GM12878 (cell line): ENCODE measurements around the gene FBXW8. TPM values are rescaled to one million over a fixed set of nuclear protein-coding genes. Genes with fewer than 3 reads are reported as not detected.

ENCODE experiments used
- ATAC-seq: fragments of 200-7000 bp; cut with Tn5 transposase; 3 replicates; pipeline ENCODE4 v1.9.1; 2020; ENCODE audit warnings: mild to moderate bottlenecking, moderate library complexity
- BruUV-seq: library from RNA; stranded (reverse); fragments of 400-500 nt; replicated peaks from 2 replicates; lab custom pipeline; 2021; lab: Mats Ljungman, UMichigan
- CTCF ChIA-PET: fragments of 300-600 bp; sonication (Branson Sonifier 250); formaldehyde crosslinking; extraction: SDS; loops from one replicate; lab custom pipeline; 2021; ENCODE audit warnings: inconsistent platforms; lab: Yijun Ruan, JAX
- POLR2A ChIA-PET: fragments of 350-600 bp; formaldehyde crosslinking; extraction: SDS; loops from one replicate; lab custom pipeline; 2021; ENCODE audit warnings: inconsistent platforms; lab: Charles Lee
- RAD21 ChIA-PET: fragments of 300-600 bp; sonication (Branson Sonifier 250); formaldehyde crosslinking; loops from one replicate; lab custom pipeline; 2023; ENCODE audit warnings: antibody characterized with exemption; ENCODE audit not compliant: unreplicated experiment; lab: Charles Lee
- SMC1A ChIA-PET: fragments of 300-600 bp; sonication (Branson Sonifier 250); formaldehyde crosslinking; loops from one replicate; lab custom pipeline; 2023; ENCODE audit not compliant: unreplicated experiment, uncharacterized antibody; lab: Charles Lee
- DNase-seq: peaks from one replicate; pipeline ENCODE4 v3.0.0-alpha.2; 2011; ENCODE audit warnings: low read depth, low spot score
- FAIRE-seq: peaks from 3 replicates; lab custom pipeline; 2011; peaks lifted over from hg19 to GRCh38; lab: Jason Lieb, UNC
- H2AFZ ChIP-seq: 2 replicates; pipeline ENCODE4 v1.6.0; 2011; ENCODE audit warnings: low read depth, low read length, control low read depth; ENCODE audit not compliant: control insufficient read depth
- H3K27ac ChIP-seq: 2 replicates; pipeline ENCODE4 v1.5.1; 2011; ENCODE audit warnings: control low read depth; ENCODE audit not compliant: control insufficient read depth, insufficient read depth
- H3K27me3 ChIP-seq, 2 experiments: replicated peaks in 1 of 2; 2 replicates each; pipeline versions ENCODE4 v1.6.0 to v1.6.1; 2011; ENCODE audit warnings: low read length in 1 of 2; ENCODE audit not compliant: control insufficient read depth in 2 of 2, insufficient read depth in 2 of 2
- H3K36me3 ChIP-seq, 2 experiments: 2 replicates each; pipeline ENCODE4 v1.5.1; 2011; ENCODE audit warnings: low read length in 1 of 2; ENCODE audit not compliant: control insufficient read depth in 2 of 2, insufficient read depth in 2 of 2
- H3K4me1 ChIP-seq: 2 replicates; pipeline ENCODE4 v1.6.1; 2011; ENCODE audit warnings: mild to moderate bottlenecking, low read length, moderate library complexity, mixed read lengths; ENCODE audit not compliant: control insufficient read depth, insufficient read depth
- H3K4me2 ChIP-seq: 2 replicates; pipeline ENCODE4 v1.6.0; 2011; ENCODE audit warnings: control low read depth; ENCODE audit not compliant: control insufficient read depth, insufficient read depth
- H3K4me3 ChIP-seq: fragments of 200-600 bp; sonication (generic); 2 replicates; pipeline ENCODE4 v1.5.1; 2016
- H3K79me2 ChIP-seq: 2 replicates; pipeline ENCODE4 v1.6.0; 2011; ENCODE audit warnings: low read length; ENCODE audit not compliant: control insufficient read depth, insufficient read depth
- H3K9ac ChIP-seq: 2 replicates; pipeline ENCODE4 v1.8.0; 2011; ENCODE audit warnings: low read length, control low read depth, mixed read lengths; ENCODE audit not compliant: control insufficient read depth, insufficient read depth
- H3K9me3 ChIP-seq: replicated peaks from 3 replicates; pipeline ENCODE4 v1.5.1; 2011; ENCODE audit warnings: mild to moderate bottlenecking, low read length; ENCODE audit not compliant: control insufficient read depth, insufficient read depth
- H4K20me1 ChIP-seq: 2 replicates; pipeline ENCODE4 v1.6.0; 2011; ENCODE audit not compliant: control insufficient read depth, insufficient read depth
- BRCA1 ChIP-seq: IDR thresholded peaks from 2 replicates; pipeline ENCODE4 v1.6.1; 2011; ENCODE audit warnings: low read depth, low read length, improper control_type of control experiment
- EP300 ChIP-seq, 2 experiments: fragments of 150-350 bp in 1 of 2; IDR thresholded peaks; 2 replicates each; pipeline ENCODE4 v1.6.1; 2011 to 2012; ENCODE audit warnings: low read depth in 2 of 2, low read length in 2 of 2, borderline replicate concordance in 1 of 2, improper control_type of control experiment in 1 of 2, inconsistent platforms in 1 of 2; ENCODE audit not compliant: control insufficient read depth in 1 of 2
- IKZF1 ChIP-seq: fragments of 450-650 bp; conservative IDR thresholded peaks from 2 replicates; pipeline ENCODE4 v1.6.1; 2017; ENCODE audit warnings: antibody characterized with exemption, mild to moderate bottlenecking
- NFXL1 ChIP-seq: fragments of 450-650 bp; IDR thresholded peaks from 2 replicates; pipeline ENCODE4 v1.6.1; 2017; ENCODE audit warnings: antibody characterized with exemption, mild to moderate bottlenecking, borderline replicate concordance
- PML ChIP-seq: IDR thresholded peaks from 2 replicates; pipeline ENCODE4 v1.6.1; 2012; ENCODE audit warnings: low read length, inconsistent platforms
- SMAD1 ChIP-seq: fragments of 450-650 bp; IDR thresholded peaks from 2 replicates; pipeline ENCODE4 v1.6.1; 2018; ENCODE audit warnings: mild to moderate bottlenecking, low read depth; ENCODE audit not compliant: partially characterized antibody
- STAT1 ChIP-seq: fragments of 450-650 bp; conservative IDR thresholded peaks from 2 replicates; pipeline ENCODE4 v1.6.1; 2014; ENCODE audit warnings: antibody characterized with exemption, mild to moderate bottlenecking
- TARDBP ChIP-seq: IDR thresholded peaks from 2 replicates; pipeline ENCODE4 v1.6.1; 2016; ENCODE audit warnings: borderline replicate concordance
- TBL1XR1 ChIP-seq: IDR thresholded peaks from 2 replicates; pipeline ENCODE4 v1.6.1; 2012; ENCODE audit warnings: low read depth, low read length, improper control_type of control experiment
- YBX1 ChIP-seq: fragments of 450-650 bp; IDR thresholded peaks from 2 replicates; pipeline ENCODE4 v1.6.1; 2016; ENCODE audit warnings: antibody characterized with exemption
- ZNF207 ChIP-seq: fragments of 450-650 bp; IDR thresholded peaks from 2 replicates; pipeline ENCODE4 v1.6.1; 2014; ENCODE audit warnings: antibody characterized with exemption, mild to moderate bottlenecking, borderline replicate concordance
- ZNF384 ChIP-seq: IDR thresholded peaks from 2 replicates; pipeline ENCODE4 v1.6.1; 2012; ENCODE audit warnings: low read depth, mild to moderate bottlenecking, low read length, improper control_type of control experiment, borderline replicate concordance
- WGBS: methylation state at CpG from one replicate; pipeline ENCODE4 v1.1.6; 2016; ENCODE audit warnings: low lambda C conversion rate; ENCODE audit not compliant: insufficient replicate concordance, insufficient coverage; ENCODE audit errors: missing lambda C conversion rate; 5-methylcytosine and 5-hydroxymethylcytosine counted together
- in situ Hi-C: fragments of 300-500 bp; cut with MboI; formaldehyde crosslinking; loops from 9 replicates; pipeline ENCODE4 v1.14.3; 2018; ENCODE audit warnings: mixed read lengths
- intact Hi-C: fragments of 100-400 bp; cut with micrococcal nuclease; formaldehyde crosslinking; loops from one replicate; pipeline ENCODE4 v1.14.2; 2022; ENCODE audit not compliant: unreplicated experiment
- polyA plus RNA-seq, 11 experiments: library from polyadenylated mRNA; depleted of rRNA in 4 of 11; unstranded in 6 of 11; stranded (reverse) in 5 of 11; fragments of >200 nt; fragmentation: Nextera tagmentation in 4 of 11; fragmentation: Illumina TruSeq in 1 of 11; extraction: Ambion mirVana in 4 of 11; extraction: Trizol in 1 of 11; gene quantifications; 1 replicate in 1 of 11; 2 replicates in 10 of 11; pipeline versions ENCODE4 v1.2.1 to v1.2.3, GENCODE V29; 2011 to 2016; ENCODE audit warnings: inconsistent platforms in 2 of 11, missing spikeins in 2 of 11, low read depth in 1 of 11
- total RNA-seq, 4 experiments: library from RNA; depleted of rRNA in 3 of 4; stranded (reverse); fragments of >200 nt in 3 of 4; fragmentation: Illumina TruSeq in 1 of 4; extraction: Trizol in 1 of 4; gene quantifications; 2 replicates each; pipeline versions ENCODE4 v1.2.1 to v1.2.3, GENCODE V29; 2013 to 2021
- TF ChIP-seq, protein P1 (sequence below): IDR thresholded peaks from 2 replicates; pipeline ENCODE4 v1.6.1; 2011; ENCODE audit warnings: borderline replicate concordance, low read depth, mild to moderate bottlenecking, moderate library complexity, mixed read lengths, low read length; ENCODE audit not compliant: insufficient read depth; ENCODE audit errors: extremely low read length
- TF ChIP-seq, protein P2 (sequence below): IDR thresholded peaks from 2 replicates; pipeline ENCODE4 v1.6.1; 2011; ENCODE audit warnings: mild to moderate bottlenecking, low read depth, low read length, moderate library complexity; ENCODE audit not compliant: insufficient replicate concordance
- TF ChIP-seq, protein P3 (sequence below): fragments of 450-650 bp; IDR thresholded peaks from 2 replicates; pipeline ENCODE4 v1.6.1; 2017; ENCODE audit warnings: mild to moderate bottlenecking, moderate library complexity

Gene FBXW8
- total and polyA plus RNA-seq, 10 of the 15 experiments (the other 5 are each of a cell fraction or from before 2014, with no cell fraction given) = 0.49 to 7.5 (median 4.4) TPM

DNA sequence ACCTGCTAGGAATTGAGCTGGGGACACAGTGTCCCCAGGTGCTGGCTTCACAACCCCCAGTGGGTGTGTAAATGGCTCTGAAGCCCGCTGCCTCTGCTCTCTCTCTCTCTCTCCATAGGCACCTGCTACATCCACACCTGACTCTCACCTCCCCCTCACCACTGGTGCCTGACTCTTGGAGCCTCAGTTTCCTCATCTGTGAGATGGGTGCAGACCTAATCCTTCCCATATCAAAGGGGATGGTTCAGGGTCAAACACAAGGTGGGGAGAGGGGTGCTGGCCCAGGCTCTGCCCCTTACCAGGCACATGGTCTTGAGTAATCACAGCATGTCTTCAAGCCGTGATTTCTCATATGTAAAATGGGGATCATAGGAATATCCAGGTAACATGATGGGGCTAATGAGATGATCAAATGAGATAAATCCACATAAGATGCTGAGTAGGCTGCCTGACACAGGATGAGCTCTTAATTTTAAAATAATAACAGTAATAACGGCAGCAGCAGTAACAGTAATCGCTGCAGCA is 150.9 kb downstream of the FBXW8 start (continued):
- TF ChIP-seq IKZF1 = no peak
- no peak for TF ChIP-seq TARDBP
- no peak for TF ChIP-seq TBL1XR1
- TF ChIP-seq PML = no peak
- TF ChIP-seq STAT1 = no peak
- TF ChIP-seq, protein P1, sequence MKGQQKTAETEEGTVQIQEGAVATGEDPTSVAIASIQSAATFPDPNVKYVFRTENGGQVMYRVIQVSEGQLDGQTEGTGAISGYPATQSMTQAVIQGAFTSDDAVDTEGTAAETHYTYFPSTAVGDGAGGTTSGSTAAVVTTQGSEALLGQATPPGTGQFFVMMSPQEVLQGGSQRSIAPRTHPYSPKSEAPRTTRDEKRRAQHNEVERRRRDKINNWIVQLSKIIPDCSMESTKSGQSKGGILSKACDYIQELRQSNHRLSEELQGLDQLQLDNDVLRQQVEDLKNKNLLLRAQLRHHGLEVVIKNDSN = no peak
- TF ChIP-seq ZNF384 = no peak
- TF ChIP-seq SMAD1 = no peak
- TF ChIP-seq NFXL1 = no peak

DNA sequence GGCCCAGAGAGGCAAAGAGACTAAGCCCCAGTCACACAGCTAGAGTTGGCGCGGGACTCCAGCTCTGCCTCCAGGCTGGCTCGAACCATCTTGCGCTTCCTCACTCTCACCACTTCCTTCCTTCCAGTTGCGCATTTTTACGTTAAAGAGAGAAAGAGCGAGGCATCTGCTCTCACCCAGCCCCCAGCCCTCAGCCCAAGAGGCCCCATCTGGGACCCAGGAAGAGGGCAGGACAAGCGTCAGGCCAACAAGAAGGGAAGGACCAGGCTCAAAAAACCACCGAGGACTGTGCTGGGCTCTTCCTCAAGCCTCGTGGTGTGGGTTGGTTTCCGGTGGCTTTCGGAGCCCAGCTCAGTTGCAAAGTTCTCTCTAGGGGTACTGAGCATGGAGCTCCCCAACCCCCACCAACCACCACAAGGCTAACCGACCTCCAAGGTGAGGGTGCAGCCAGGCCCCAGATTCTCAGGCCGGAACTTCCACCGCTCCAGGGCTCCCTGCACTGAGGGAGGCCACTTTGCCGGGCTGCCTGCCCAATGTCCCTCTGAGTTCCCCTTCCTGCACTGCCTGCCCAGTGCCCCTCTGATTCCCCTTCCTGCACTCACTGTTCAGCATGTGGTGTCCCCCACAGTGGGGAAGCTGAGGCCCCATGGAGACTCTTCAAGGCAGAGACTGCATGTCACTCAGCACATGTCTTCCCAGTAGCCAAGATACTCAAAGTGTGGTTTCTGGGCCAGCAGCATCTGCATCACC is 152.6 kb downstream of the FBXW8 start:
- SMC1A ChIA-PET = no interaction called here
- H3K4me1 ChIP-seq = peaks cover 19% of the 10 kb centered on the region
- H3K27me3 ChIP-seq = no peaks in the 10 kb centered on the region
- BruUV-seq = no TSS peak
- CTCF ChIA-PET = interaction anchor here (0.9 kb wide), 2 partner anchors 35 to 57 kb away, joined by 3 read pairs; no protein-coding TSS in a partner anchor
- peak overlapping the region; percentile 57 for H3K4me2 ChIP-seq
- H3K9ac ChIP-seq = peak overlapping the region; percentile 38
- H4K20me1 ChIP-seq = no peaks in the 10 kb centered on the region
- H3K36me3 ChIP-seq = no peaks in the 10 kb centered on the region
- intact Hi-C loops (no loop called here), in situ Hi-C loops (no loop called here)
- FAIRE-seq (peak; percentile 64), DNase-seq (peak; percentile 55), ATAC-seq (peak; percentile 78)
- WGBS = under 1% methylated on average over 16 of the region's 16 CpGs
- H3K27ac ChIP-seq = peak overlapping the region; percentile 57
- POLR2A ChIA-PET = interaction anchor here (0.5 kb wide), 1 partner anchor 8 kb away, joined by 5 read pairs; no protein-coding TSS in a partner anchor
- no peaks in the 10 kb centered on the region for H3K9me3 ChIP-seq
- peak overlapping the region; percentile 23; the same call in 1 of the 2 replicates for H3K4me3 ChIP-seq
- RAD21 ChIA-PET = no interaction called here
- peak overlapping the region; percentile 63 for H2AFZ ChIP-seq
- no peaks in the 10 kb centered on the region for H3K79me2 ChIP-seq
- TF ChIP-seq, protein P2, sequence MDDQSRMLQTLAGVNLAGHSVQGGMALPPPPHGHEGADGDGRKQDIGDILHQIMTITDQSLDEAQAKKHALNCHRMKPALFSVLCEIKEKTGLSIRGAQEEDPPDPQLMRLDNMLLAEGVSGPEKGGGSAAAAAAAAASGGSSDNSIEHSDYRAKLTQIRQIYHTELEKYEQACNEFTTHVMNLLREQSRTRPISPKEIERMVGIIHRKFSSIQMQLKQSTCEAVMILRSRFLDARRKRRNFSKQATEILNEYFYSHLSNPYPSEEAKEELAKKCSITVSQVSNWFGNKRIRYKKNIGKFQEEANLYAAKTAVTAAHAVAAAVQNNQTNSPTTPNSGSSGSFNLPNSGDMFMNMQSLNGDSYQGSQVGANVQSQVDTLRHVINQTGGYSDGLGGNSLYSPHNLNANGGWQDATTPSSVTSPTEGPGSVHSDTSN = no peak
- TF ChIP-seq EP300 (IDR thresholded peaks at IDR 0.05; ENCODE audit: borderline replicate concordance in 1 of 2, control insufficient read depth in 1 of 2, low read depth in 2 of 2, low read length in 2 of 2) = no peak
- TF ChIP-seq, protein P3, sequence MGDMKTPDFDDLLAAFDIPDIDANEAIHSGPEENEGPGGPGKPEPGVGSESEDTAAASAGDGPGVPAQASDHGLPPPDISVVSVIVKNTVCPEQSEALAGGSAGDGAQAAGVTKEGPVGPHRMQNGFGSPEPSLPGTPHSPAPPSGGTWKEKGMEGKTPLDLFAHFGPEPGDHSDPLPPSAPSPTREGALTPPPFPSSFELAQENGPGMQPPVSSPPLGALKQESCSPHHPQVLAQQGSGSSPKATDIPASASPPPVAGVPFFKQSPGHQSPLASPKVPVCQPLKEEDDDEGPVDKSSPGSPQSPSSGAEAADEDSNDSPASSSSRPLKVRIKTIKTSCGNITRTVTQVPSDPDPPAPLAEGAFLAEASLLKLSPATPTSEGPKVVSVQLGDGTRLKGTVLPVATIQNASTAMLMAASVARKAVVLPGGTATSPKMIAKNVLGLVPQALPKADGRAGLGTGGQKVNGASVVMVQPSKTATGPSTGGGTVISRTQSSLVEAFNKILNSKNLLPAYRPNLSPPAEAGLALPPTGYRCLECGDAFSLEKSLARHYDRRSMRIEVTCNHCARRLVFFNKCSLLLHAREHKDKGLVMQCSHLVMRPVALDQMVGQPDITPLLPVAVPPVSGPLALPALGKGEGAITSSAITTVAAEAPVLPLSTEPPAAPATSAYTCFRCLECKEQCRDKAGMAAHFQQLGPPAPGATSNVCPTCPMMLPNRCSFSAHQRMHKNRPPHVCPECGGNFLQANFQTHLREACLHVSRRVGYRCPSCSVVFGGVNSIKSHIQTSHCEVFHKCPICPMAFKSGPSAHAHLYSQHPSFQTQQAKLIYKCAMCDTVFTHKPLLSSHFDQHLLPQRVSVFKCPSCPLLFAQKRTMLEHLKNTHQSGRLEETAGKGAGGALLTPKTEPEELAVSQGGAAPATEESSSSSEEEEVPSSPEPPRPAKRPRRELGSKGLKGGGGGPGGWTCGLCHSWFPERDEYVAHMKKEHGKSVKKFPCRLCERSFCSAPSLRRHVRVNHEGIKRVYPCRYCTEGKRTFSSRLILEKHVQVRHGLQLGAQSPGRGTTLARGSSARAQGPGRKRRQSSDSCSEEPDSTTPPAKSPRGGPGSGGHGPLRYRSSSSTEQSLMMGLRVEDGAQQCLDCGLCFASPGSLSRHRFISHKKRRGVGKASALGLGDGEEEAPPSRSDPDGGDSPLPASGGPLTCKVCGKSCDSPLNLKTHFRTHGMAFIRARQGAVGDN = 0 out of 2 replicates have a peak, but pooled peaks have one; percentile 26
- TF ChIP-seq YBX1 = no peak
- no peak for TF ChIP-seq BRCA1
- TF ChIP-seq ZNF207 = no peak
